GM21723 (cell line): Measurements from ENCODE around the gene RBM47.
"Not testable (repeated sequence)": the region's sequence is repeated elsewhere in the genome, so short reads cannot be mapped to it uniquely, and the experiment has no call there.

Experiments used
- ATAC-seq: cut with Tn5 transposase; IDR thresholded peaks from one replicate; pipeline ENCODE4 v1.9.1; 2021; ENCODE audit warnings: mild to moderate bottlenecking, moderate library complexity; ENCODE audit not compliant: unreplicated experiment

RBM47 gene

DNA sequence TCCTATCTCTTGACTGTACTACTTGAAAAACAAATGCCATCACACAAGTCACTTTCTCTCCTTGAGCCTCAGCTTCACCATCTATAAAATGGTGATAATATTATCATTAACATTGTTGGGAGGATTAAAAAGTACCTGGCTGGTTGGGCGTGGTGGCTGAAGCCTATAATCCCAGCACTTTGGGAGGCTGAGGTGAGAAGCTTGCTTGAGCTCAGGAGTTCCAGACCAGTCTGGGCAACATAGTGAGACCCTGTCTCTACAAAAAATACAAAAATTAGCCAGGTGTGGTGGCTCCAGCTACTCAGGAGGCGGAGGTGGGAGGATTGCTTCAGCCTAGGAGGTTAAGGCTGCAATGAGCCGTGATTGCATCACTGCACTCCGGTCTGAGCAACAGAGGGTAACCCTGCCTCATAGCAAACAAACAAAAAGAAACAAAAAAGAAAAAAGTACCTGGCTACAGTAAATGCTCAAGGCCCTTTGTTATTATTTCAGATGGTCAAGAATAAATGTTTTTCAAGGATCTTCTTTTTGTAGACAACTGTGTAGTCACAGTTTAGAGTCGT is 174.2 kb downstream of the RBM47 start:
- ATAC-seq = no peak

DNA sequence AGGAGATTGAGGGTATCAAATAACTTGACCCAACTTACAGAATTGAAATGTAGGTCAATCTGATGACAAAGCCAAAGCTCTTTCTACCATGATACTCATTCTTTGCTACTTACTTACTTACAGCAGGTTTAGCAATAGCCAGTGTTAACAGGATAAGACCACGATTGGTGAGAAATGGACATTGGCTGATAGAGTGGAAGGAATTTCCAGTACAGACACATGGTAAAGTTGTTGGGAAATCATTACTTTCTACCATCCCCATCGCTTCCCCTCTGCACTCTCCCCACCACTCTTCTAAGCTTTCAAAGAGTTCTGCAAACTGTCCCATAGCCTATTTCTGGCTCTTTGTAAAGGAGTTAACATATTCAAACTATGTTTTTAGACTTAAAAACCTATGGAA is 174.8 kb downstream of the RBM47 start:
- no peak for ATAC-seq

DNA sequence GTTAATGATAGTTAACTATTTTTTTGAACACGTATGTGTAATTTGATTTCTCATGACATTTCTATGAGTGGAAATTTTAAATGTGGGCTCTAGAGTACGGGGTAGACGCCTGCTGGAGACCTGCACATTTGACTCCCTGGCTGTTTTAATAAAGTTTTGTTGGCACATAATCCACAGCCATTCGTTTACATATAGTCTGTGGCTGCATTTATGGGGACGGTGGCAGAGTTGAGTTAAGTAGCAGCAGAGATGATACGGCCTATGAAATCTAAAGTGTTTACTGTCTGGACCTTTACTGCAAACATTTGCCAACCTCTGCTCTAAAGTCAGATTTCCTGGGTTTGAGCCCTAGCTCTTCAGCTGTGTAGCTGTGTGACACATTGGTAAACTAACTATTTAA is 175.8 kb downstream of the RBM47 start:
- ATAC-seq = no peak

DNA sequence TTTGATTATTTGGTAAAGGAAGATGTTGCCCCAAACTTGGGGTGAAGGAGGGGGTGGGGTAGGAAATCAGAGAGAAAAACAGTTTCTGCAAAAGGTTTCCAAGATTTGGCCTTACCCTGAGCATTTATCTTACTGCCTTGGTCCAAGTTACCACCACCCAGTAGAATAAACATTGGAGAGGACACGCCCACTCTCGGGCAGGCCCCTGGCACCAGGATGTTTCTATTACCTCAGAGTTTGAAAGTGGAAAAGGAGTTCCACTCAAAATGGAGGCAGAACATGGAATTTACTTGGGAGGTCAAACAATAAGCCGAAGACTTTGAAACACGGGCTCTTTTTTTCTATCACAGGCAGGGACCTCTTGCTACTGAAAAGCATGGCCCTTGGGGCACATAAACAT is 180.8 kb downstream of the RBM47 start:
- ATAC-seq = no peak

DNA sequence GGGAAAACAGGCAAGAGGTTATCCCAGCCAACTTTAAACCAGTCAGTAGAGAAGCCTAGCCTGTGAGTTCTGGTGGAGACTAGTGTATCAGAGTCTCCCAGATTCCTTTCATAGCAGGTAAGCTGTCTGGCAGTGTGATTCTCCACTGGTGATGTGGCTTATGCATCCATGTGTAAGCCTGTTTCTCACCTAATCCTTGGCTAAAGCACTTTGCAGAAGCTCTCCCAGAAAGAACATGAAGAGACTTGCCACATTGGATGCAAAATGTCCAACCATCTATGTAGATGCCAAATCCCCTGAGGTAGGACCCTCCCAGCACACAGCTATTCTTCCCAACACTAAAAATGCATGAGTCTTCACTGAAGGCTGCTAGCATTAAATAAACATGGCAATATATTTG is 182.8 kb downstream of the RBM47 start:
- no peak for ATAC-seq

DNA sequence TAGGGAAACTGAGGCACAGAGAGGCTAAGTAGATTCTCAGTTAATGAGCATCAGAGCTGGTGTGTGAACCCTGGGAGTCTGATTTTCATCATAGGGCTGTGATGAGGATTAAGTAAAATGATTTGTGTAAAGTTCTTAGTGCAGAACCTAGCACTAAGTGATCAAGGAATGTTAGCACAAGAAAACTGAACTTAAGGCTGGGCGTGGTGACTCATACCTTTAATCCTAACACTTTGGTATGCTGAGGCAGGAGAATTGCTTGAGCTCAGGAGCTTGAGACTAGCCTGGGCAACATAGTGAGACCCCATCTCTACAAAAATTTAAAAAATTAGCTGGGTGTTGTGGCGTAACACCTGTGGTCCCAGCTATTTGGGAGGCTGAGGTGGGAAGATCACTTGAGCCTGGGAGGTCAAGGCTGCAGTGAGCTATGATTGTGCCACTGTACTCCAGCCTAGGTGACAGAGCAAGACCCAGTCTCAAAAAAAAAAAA is 183.4 kb downstream of the RBM47 start:
- ATAC-seq = not testable (repeated sequence)

DNA sequence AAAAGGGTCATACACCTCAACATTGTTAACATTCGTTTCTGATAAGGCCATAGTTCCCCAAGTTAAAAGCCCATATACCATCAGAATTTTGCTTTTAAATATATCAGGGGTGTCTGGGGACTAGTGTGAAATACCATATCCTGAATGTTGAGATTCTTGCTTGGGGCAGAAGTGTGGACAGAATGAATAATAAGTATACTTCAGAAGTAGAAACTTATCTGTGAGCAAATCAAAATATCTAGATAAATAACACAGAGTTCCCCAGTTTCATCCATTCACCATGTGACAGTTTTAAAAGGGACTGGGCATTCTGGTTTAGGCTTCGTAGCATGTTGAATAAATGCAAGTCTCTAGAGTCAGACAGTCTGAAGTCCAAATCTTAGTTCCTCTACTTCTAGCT is 184.0 kb downstream of the RBM47 start:
- no peak for ATAC-seq

DNA sequence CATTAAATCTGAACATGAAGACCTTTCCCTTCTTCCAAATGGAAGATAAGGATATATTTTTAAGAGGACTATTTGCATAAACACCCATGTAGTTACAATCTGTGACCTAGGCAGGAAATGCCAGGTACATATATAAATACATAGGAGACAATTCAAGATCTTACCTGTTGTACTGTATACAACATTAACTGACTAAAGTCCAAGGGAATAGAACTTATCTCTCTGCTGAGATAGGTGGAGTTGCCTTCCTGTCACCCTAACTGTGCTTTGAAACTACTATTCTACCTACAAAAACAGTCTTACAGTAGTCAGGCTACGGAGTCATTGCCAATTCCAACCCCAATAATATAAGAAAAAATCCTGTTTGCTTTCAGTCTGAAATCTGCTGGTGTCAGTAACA is 188.2 kb downstream of the RBM47 start:
- ATAC-seq = no peak

DNA sequence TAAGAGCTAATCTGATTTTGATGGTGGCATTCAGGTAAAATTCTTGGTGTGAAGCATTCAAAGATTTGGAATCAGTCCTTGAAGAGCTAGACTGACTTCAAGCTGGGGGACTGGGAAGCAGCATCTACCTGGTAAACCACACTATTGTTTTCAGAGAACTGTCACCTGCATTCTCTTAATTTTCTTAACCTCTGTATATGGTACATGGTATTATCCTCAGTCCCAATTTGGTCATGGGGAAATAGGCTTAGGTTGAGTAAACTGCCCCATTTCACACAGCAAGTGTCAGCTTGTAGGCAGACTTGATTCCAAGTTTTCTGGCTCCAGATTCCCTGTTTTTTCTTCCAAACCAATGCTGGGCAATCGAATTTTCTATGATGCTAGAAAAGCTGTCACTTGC is 190.1 kb downstream of the RBM47 start:
- no peak for ATAC-seq

DNA sequence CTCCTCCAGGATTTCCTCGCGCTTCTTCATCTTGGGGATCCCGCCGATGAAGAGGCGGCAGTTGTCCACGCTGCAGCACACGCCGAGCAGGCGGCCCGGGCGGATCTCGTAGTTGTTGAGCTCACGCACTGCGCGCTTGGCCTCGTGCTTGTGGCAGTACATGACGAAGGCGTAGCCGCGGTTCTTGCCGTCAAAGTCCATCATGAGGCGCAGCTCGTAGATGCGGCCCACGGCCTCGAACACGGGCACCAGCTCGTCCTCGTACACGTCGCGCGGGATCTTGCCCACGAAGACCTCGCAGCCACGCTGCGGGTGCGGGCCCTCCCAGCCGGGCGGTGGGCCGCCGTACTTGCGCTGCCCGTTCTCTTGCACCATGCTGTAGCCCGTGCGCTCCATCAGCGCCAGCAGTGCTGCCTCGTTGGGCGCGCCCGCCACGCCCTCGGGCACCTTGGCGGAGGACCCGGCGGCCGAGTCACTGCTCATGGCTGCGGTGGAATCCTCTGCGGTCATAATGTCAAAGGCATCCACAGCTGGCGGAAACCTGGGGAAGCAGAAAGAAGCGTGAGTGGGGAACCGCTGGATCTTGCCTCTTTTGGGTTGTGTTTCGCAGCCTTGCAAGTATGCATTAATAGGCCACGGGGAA is 191.2 kb downstream of the RBM47 start:
- ATAC-seq = no peak

DNA sequence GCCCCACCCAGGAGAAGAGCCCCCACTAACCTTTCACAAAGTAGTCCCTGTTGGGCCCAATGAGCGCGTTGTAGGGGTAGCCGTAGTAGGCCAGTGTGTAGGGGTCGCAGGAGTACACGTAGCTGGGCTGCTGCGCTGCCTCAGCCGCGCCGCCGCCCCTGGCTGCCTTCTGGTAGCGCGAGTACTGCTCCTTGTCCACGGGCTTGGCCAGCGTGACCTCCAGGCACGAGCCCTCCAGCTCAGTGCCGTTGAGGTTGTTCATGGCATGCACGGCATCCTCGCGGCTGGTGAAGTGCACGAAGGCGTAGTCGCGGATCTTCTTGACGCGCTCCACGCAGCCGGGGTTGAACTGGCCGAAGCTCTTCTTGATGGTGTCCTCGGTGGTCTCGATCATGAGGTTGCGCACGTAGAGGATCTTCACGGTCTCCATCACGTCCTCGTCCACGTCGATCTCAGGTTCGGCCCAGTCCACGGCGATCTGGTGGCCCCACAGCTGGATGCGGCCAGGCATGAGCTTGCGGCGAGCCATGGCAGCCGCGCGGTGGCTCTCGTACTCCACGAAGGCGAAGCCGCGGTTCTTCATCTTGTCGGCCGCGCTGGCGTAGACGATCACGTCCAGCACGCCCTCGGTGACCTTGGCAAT is 191.8 kb downstream of the RBM47 start:
- no peak for ATAC-seq

DNA sequence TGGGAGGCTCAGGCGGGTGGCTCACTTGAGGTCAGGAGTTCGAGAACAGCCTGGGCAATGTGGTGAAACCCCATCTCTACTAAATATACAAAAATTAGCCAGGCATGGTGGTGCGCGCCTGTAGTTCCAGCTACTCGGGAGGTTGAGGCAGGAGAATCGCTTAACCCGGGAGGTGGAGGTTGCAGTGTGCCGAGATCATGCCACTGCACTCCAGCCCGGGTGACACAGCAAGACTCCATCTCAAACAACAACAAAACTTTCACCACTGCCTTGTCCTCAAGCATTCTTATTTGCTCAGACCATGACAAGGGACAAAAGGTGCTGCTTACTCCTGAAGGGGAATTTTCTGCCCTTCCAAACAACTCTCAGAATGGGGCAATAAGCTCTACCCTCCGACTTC is 194.4 kb downstream of the RBM47 start:
- ATAC-seq = not testable (repeated sequence)

DNA sequence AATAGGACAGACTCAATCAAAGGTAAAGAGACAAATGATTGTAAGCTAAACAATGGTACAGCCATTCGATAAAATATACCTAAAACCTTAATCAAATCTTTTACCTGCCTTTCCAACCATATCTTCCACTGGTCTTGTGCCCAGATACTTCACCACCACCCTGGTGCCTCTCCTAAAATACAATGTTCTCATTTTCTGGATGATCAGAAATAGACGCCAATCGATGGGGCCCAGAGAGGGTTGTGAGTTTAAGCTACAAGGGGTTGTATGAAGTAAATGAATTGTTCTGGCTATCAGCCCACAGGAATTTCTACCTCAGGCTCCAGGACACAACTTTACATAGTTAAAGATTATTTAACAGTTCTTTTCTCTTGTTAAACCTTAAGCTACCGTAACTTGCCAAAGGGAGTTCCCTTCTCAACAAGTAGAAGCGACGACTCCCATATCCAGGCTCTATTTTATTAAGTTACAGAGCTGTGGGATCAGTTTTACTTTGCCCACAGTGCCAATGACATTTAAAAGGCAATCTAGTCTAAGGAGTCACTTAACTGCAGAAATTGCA is 195.5 kb downstream of the RBM47 start:
- no peak for ATAC-seq

DNA sequence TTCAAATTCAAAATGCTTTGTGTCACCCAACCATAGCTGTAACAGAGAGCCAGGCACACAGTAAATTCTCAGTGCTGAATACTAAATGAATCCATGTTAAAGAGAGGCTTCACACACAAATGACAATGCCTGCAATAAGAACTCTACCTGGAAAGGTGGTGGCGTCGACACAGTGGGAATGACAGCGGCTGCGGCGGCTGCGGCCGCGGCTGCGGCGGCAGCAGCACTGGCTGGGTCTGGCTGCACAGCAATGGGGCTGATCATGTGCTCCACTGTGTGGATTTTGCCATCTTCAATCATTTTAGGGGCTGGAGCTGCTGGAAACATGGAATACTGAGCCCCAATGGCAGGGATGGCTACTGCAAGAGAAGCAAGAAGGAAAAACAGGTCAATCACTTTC is 197.2 kb downstream of the RBM47 start:
- ATAC-seq = no peak

DNA sequence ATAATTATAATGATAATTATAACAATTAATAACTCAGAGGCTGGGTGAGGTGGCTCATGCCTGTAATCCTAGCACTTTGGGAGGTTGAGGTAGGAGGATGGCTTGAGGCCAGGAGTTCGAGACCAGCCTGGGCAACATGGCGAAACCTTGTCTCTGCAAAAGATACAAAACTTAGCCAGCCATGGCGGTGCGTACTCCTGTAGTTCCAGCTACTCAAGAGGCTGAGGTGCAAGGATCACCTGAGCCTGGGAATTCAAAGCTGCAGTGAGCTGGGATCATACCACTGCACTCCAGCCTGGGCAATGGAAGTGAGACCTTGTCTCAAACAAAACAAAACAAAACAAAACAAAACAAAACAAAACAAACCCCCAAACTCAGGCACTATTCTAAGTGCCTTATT is 201.8 kb downstream of the RBM47 start:
- not testable (repeated sequence) for ATAC-seq

DNA sequence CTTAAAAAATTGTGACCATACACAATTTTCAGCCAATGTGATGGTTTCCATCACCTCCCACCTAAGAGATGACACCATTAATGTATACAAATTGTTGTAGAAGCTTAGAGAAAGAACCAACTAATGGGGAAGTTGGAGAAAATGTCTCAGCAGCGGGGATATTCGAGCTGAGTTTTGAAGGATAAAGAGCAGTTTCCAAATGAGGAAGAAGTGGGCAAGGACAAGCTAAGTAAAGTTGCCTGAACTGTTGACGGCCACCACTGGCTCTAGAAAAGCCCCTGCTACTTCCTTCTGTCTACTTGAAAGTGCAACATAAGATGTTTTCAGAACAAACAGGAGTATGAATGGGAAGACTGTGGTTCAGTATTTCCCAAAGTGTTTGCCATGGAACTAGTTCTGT is 202.5 kb downstream of the RBM47 start:
- ATAC-seq = no peak

DNA sequence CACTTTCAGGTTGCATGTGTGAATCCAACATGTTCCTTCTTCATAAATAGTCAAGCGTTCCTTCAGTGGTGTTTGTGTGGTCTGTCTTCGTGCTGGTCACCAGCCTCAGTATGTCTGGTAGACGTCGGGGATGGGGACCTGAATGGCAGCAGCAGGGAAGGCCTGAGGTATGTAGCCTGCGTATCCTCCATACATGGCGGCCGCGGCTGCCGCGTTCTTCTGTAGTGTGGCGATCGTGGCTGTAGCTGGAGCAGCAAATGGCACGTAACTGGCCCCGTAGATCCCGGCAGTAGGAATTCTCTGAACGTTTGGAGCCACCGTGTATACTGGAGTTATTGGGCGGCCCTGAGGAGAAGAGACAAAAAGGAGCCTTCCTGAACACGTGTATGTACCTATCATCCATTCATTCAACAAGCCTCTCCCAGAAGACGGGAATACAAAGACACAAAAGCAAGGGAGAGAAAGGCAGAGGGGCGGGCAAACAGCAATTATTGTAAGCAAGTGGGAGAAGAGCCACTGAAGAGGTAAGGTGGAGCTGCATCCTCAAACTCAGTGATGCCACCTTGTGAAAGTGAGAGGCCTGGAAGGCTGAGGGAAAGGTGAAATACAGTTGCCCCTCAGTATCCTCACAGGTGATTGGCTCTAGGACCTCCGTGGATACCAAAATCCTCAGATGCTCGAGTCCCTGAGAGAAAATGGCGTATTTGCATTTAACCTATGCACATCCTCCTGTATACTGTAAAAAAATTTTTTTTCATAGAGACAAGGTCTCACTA is 203.7 kb downstream of the RBM47 start:
- no peak for ATAC-seq

DNA sequence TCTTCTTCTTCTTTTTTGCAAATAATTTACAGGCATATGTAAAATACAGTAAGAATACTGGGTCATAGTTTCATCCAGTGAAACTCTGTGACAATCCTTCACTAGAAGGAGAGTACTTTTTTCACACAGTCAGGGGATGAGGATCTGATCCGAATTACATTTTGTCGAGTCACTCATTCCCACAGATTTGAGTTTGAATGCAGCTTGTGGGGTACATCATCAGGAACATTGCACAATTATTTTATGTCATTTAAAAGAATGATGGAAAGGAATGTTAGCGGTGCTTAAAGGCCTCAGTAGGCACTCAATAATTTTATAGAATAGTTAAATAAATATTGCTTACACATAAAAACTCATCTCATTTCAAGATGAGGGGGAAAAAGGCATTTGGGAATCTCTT is 205.9 kb downstream of the RBM47 start:
- no peak for ATAC-seq

DNA sequence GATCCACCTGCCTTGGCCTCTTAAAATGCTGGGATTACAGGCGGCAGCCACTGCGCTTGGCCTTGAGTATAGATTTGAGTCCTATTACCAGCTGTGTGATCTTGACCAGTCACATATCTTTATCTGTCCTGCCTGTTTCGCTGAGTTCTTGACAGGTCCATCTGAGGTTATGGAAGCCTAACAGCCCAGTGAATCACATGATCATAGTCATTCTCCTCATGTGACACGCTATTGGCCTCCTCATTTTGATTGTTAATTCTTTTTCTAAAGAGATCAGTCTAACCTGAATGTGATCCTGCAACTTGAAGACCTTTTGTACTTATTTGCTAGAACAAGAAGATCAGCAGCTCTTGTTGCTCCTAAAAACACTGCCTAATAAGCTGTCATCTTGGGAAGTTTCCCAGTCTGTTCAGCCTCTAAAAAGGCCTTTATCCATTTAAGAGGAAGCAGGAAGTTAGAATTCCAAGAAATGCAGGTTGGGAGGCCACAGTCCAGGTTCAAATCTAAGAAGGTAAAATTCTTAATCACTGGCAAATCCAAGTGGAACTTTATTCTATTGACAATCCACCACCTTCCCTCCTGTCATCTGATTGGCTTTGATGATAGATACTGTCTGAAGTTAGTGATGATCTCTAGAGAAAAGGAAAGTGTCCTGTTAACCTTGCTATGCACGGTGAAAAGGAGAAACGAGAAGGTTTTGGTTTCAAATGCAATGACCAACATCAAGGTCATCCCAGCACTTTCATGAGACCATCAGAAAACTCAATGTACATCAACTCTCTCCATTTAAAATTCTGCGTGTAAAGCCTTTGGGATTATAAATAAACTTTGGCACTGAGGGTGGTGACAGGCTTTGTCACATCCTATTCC is 207.6 kb downstream of the RBM47 start:
- ATAC-seq = no peak

DNA sequence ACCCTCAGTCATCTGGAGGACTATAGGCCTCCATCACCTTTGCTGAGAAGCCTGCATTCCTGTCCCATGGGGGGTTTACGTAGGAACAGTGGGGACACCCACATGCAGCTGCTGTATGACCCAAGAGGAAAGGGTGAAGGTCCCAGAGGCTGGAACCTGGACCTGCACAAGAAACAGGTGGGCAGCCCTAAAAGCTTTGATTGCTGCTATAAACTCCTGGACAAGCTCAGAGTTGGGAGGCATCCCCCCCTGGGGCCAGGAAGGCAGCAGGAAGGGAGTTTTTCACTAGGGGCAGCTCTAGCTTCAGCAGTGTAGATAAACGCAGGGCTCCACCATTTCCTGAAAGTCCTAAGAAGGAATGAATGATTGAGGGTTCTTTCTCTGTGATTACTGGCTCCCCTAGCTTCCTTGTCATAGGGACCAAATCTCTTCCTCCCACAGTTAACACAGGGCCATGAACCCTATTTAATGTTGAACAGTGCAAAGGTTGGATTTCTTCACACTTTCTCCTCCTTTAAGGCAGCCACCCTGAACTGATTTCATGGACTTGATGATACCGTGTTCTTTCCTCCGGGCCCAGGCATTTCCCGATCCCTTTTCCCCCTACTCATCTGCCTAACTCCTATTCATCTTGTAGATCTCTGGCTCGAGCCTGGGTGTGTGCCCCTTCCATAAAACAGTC is 210.3 kb downstream of the RBM47 start:
- no peak for ATAC-seq
